ENCODE results near the gene SEC31A. TPM values are rescaled to one million over a fixed set of nuclear protein-coding genes. Genes with fewer than 3 reads are reported as not detected.

The SEC31A gene
- total RNA-seq, 1 experiment from 2014 or later, result 128 TPM

GRCh38 chr4:82776925-82777542, 113.9 kb downstream of the SEC31A start:
- Histone ChIP-seq H3K9ac (ENCODE audit: extremely low read depth, insufficient read length, low read length) (no peak overlapping the region), H3T11ph (ENCODE audit: low read length) (no peak overlapping the region), H2AK5ac (ENCODE audit: insufficient read length, low read length) (no peak overlapping the region), H3K27ac (ENCODE audit: insufficient read length, low read depth, low read length) (no peak overlapping the region), H3K23ac (ENCODE audit: insufficient read length, low read depth, low read length) (no peak overlapping the region), H3K9me3 (ENCODE audit: control insufficient read depth, low read depth, low read length) (no peaks in the 10 kb centered on the region), H2BK12ac (ENCODE audit: insufficient read length, low read depth, low read length) (no peak overlapping the region), H4K8ac (replicated peaks; ENCODE audit: insufficient read length, low read depth, low read length) (no peak overlapping the region), H2BK5ac (ENCODE audit: insufficient read length, low read length) (no peak overlapping the region), H3K4me2 (ENCODE audit: insufficient read depth, insufficient read length, low read length) (no peak overlapping the region), H2BK15ac (ENCODE audit: low read depth, low read length) (no peak overlapping the region), H4K5ac (ENCODE audit: insufficient read length, low read depth, low read length) (no peak overlapping the region), H2BK20ac (ENCODE audit: low read depth, low read length, poor library complexity, severe bottlenecking) (no peak overlapping the region), H3K27me3 (ENCODE audit: insufficient read depth, low read length) (peaks cover 5% of the 10 kb centered on the region; the same call in 1 of the 2 replicates), H3K14ac (ENCODE audit: insufficient read depth, low read length) (no peak overlapping the region), H3K4me1 (ENCODE audit: insufficient read depth, low read length) (no peaks in the 10 kb centered on the region), H3K56ac (ENCODE audit: insufficient read length, low read depth, low read length) (no peak overlapping the region), H4K91ac (ENCODE audit: insufficient read length, low read depth, low read length) (no peak overlapping the region), H3K79me2 (ENCODE audit: insufficient read depth, low read length) (no peaks in the 10 kb centered on the region), H4K20me1 (ENCODE audit: control insufficient read depth, insufficient read depth, insufficient read length) (no peaks in the 10 kb centered on the region), H3K18ac (ENCODE audit: insufficient read length, low read depth, low read length) (no peak overlapping the region), H2BK120ac (ENCODE audit: low read depth, low read length, poor library complexity, severe bottlenecking) (no peak overlapping the region), H3K23me2 (ENCODE audit: insufficient read length, low read depth, low read length, poor library complexity, severe bottlenecking) (no peaks in the 10 kb centered on the region), H3K79me1 (ENCODE audit: insufficient read depth, low read depth, low read length, poor library complexity, severe bottlenecking) (no peaks in the 10 kb centered on the region), H2AFZ (ENCODE audit: low read length) (no peak overlapping the region), H3K4ac (ENCODE audit: low read depth, low read length) (no peak overlapping the region)
- Mint-ChIP-seq H3K4me3 (no peak overlapping the region), H3K27ac (no peak overlapping the region), H3K9me3 (no peaks in the 10 kb centered on the region), H3K27me3 (ENCODE audit: low read depth) (peaks cover 68% of the 10 kb centered on the region), H3K36me3 (ENCODE audit: insufficient read depth in 1 of 3, low read depth in 3 of 3) (no peaks in the 10 kb centered on the region), H3K4me1 (peaks cover 15 to 18% of the 10 kb centered on the region in 2 experiments)
- peak; percentile 10 for DNase-seq
- no CpG with 5 or more reads among the region's 5 CpGs for WGBS (ENCODE audit: extremely low coverage, insufficient read length, low lambda C conversion rate)
- TF ChIP-seq, protein P1, sequence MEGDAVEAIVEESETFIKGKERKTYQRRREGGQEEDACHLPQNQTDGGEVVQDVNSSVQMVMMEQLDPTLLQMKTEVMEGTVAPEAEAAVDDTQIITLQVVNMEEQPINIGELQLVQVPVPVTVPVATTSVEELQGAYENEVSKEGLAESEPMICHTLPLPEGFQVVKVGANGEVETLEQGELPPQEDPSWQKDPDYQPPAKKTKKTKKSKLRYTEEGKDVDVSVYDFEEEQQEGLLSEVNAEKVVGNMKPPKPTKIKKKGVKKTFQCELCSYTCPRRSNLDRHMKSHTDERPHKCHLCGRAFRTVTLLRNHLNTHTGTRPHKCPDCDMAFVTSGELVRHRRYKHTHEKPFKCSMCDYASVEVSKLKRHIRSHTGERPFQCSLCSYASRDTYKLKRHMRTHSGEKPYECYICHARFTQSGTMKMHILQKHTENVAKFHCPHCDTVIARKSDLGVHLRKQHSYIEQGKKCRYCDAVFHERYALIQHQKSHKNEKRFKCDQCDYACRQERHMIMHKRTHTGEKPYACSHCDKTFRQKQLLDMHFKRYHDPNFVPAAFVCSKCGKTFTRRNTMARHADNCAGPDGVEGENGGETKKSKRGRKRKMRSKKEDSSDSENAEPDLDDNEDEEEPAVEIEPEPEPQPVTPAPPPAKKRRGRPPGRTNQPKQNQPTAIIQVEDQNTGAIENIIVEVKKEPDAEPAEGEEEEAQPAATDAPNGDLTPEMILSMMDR (conservative IDR thresholded peaks at IDR 0.05), result no peak

All from H9 (cell line).